NB4 (cell line): ENCODE results near the gene LLPH.

ENCODE experiments used
- CTCF ChIP-seq: IDR thresholded peaks from one replicate; pipeline ENCODE4 v1.5.1; 2012; ENCODE audit warnings: low read depth, low read length
- MAX ChIP-seq: IDR thresholded peaks from 2 replicates; pipeline ENCODE4 v1.6.1; 2011; ENCODE audit warnings: low read depth, low read length
- MYC ChIP-seq: IDR thresholded peaks from 2 replicates; pipeline ENCODE4 v1.6.1; 2011; ENCODE audit warnings: low read depth, low read length
- POLR2A ChIP-seq: IDR thresholded peaks from 2 replicates; pipeline ENCODE4 v1.6.1; 2011; ENCODE audit warnings: mild to moderate bottlenecking; ENCODE audit not compliant: insufficient read length; ENCODE audit errors: extremely low read depth

GRCh38 chr12:66070378-66071120 is 60.0 kb downstream of the LLPH start:
- no peak for TF ChIP-seq CTCF
- TF ChIP-seq POLR2A, result no peak
- TF ChIP-seq MYC, result no peak
- no peak for TF ChIP-seq MAX
